Retinal pigment epithelial cell (primary cell): ENCODE data around the gene BAMBI.

Experiments used
- DNase-seq: peaks from one replicate; pipeline ENCODE4 v3.0.0-alpha.2; 2010; ENCODE audit warnings: low read depth
- H3K4me3 ChIP-seq: 2 replicates; pipeline ENCODE4 v1.5.1; 2011; ENCODE audit warnings: mild to moderate bottlenecking, low read length, control low read depth, moderate library complexity
- TF ChIP-seq, protein P1 (sequence below): conservative IDR thresholded peaks from 2 replicates; pipeline ENCODE4 v1.5.1; 2011; ENCODE audit warnings: low read depth, low read length, control low read depth, inconsistent platforms

The BAMBI gene

DNA sequence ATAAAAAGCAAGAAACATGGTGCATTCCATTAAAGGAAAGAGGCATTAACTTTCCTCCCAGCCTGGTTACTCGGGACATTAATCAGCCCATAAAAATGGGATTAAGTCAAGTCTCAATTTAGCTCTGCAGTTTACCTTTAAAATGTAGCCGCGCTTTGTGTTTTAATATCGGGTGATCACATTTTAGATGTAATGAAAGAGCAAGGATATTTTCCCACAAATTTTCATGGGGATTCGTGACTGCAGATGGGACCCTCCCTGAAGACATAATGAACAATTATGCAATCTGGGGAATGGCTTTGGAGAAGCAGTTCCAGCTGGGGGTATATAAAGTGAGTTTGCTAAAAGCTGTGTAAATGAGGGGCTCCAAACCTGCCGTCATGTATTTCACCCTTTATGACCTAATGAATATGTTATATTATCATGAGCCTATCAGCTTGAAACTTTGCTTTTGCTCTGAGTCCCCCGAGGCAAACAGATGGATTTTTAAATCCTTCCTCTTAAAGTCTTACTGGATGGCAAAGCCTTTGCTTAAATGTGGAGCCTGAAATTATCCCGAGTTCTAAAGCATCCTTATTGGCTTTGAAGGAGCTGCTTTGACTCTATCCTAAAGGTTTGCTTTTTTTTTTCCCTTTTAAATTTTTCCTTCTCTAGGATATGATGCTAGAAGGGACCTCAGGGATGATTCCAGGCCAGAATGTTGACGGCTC is 31.8 kb downstream of the BAMBI start:
- DNase-seq = no peak
- no peak overlapping the region for H3K4me3 ChIP-seq
- TF ChIP-seq, protein P1, sequence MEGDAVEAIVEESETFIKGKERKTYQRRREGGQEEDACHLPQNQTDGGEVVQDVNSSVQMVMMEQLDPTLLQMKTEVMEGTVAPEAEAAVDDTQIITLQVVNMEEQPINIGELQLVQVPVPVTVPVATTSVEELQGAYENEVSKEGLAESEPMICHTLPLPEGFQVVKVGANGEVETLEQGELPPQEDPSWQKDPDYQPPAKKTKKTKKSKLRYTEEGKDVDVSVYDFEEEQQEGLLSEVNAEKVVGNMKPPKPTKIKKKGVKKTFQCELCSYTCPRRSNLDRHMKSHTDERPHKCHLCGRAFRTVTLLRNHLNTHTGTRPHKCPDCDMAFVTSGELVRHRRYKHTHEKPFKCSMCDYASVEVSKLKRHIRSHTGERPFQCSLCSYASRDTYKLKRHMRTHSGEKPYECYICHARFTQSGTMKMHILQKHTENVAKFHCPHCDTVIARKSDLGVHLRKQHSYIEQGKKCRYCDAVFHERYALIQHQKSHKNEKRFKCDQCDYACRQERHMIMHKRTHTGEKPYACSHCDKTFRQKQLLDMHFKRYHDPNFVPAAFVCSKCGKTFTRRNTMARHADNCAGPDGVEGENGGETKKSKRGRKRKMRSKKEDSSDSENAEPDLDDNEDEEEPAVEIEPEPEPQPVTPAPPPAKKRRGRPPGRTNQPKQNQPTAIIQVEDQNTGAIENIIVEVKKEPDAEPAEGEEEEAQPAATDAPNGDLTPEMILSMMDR = no peak

DNA sequence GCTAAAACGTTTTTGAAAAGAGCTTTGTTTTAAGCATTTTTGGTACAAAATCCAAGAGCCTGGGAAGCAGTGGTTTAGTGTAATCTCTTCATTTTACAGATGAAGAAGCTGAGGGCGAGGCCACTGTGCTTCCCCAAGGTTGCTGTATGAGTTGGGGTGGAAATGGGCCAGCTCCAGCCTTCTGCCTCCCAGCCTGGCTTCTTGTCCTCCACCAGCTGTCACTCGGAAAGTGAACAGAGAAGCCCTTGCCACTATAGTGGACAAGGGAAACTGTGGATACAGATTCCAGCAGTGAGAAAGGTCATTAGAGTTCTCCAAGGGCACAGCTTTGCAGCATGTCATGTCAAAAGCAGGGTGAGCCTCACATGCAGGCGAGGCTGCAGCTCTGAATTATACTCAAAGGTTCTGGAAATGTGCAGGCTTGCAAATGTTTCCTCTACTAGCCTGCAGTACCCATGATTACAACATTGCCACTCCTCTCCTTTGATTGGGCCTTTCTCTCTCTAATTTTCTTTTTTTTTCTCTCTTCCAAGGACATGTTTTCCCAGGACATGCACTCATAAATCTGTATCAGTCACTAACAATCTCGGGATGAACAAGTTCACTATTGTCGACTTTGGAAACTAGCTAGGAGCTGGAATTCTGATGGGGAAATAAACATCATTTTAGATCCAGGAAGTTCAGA is 33.0 kb downstream of the BAMBI start:
- TF ChIP-seq, protein P1 = no peak
- no peak overlapping the region for H3K4me3 ChIP-seq
- no peak for DNase-seq

DNA sequence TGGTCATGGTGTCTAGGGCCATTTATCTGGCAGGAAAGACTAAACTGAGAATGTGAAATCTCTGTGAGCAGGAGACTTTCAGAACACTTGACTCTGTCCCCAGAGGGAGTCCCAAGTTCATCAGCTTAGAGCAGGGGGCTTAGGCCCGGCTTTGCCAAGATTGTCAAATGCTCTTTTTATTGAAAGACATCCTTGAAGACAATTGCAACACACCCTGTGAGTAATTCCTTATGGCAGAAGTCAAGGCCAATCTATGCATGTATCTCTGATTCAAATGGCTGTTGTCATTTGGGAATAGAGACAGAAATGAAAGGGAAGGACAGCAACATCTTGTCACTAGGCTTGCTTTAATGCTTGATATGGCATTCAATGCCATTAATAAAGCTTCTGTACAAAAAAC is 33.7 kb downstream of the BAMBI start:
- DNase-seq = no peak
- TF ChIP-seq, protein P1 = no peak
- no peak overlapping the region for H3K4me3 ChIP-seq

DNA sequence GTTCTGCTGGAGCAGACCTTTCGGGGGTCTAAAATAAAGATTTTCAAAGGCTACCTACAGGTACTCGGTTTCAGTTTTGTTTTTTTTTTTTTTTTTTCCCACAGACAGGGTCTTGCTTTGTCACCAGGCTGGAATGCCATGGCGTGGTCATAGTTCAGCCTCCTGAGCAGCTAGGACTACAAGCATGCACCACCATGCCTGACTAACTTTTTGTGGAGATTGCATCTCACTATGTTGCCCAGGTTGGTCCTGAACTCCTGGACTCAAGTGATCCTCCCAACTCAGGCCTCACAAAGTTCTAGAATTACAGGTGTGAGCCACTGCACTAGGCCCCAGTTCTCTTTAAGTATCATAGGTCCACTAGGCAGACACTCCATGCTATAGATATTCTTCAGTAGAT is 34.5 kb downstream of the BAMBI start:
- no peak for DNase-seq
- TF ChIP-seq, protein P1 = no peak
- H3K4me3 ChIP-seq = no peak overlapping the region

DNA sequence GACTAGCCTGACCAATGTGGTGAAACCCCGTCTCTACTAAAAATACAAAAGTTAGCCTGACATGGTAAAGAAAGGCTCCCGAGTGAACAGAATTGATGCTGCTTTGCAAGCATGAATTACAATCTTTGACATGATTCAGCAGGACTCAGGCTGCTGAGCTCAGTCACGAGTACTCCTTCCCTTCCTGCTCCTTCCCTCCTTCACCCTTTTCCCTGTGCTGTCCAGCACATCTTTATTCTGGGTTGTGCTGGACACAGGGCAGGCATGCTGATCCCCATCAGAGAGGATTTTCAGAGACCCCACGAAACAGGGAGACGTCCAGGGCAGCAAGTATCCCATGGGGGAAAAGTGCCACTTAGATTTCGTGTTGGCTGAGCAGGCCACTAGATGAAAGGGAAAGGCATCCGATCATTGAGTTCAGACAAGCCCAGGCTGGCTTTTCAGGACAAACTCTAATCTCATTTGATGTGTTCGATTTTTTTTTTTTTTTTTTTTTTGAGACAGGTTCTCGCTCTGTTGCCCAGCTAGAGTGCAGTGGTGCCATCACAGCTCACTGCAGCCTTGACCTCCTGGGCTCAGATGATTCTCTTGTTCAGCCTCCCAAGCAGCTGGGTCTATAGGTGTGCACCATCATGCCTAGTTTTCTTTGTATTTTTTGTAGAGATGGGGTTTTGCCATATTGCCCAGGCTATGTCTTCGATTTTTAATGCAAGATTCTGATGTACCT is 36.5 kb downstream of the BAMBI start:
- TF ChIP-seq, protein P1 = no peak
- no peak for DNase-seq

DNA sequence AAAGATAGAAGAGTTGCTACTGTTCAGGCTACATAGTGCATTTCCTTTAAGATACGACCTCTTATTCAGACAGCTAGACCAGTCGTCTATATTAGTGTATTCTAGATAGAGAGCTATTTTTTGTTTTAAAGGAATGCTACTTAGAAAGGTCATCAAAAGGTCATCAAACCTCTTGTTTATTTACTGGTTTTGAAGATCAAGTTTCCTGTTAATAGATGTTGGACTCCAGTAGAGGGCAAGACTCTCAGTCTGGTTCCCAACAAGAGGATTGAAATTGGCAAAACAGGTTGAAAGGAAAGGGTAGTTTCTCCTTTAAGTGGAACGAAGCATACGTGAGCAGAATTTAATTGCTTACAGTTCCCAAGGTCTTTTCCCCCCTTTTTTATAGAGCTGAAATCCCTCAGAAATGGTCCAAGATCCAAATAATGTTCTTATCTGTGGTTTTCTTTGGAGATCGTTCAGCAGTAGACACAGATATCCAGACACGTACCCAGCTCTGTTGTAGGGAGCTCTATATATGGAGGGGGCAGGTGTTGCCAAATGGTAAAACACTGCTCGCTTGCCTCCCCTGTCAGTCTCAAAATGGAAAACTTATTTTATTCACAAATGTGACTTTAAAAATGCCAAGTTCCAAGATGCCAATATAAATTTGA is 37.2 kb downstream of the BAMBI start:
- no peak overlapping the region for H3K4me3 ChIP-seq
- TF ChIP-seq, protein P1 = peak; percentile 32
- DNase-seq = no peak

More for the DNA sequence above, 36.5 kb downstream of the BAMBI start:
- H3K4me3 ChIP-seq = no peak overlapping the region
